Loucy (cell line): ENCODE measurements around the gene LLGL2.

Experiments used
- CTCF ChIP-seq: fragments of 200-600 bp; sonication (generic); conservative IDR thresholded peaks from 2 replicates; pipeline ENCODE4 v1.5.1; 2014; ENCODE audit warnings: mild to moderate bottlenecking, antibody characterized with exemption, low read length
- EZH2phosphoT487 ChIP-seq: fragments of 200-600 bp; IDR thresholded peaks from 2 replicates; pipeline ENCODE4 v1.6.1; 2018; ENCODE audit warnings: antibody characterized with exemption, mild to moderate bottlenecking, moderate library complexity, borderline replicate concordance

GRCh38 chr17:75507733-75508719 is 17.5 kb upstream of the LLGL2 start:
- TF ChIP-seq CTCF (no peak), EZH2phosphoT487 (no peak)
